ENCODE results near the gene FFAR3.

Gene FFAR3

GRCh38 chr19:35395382-35396199 lies 37.3 kb downstream of the FFAR3 start:
- POLR2A ChIA-PET: interaction anchor here (0.7 kb wide), 2 partner anchors 11 kb away, joined by 3 read pairs; no protein-coding TSS in a partner anchor
- Histone ChIP-seq H3K4me3 (ENCODE audit: low read depth, low read length) (no peak overlapping the region), H3K36me3 (ENCODE audit: control insufficient read depth in 2 of 2, insufficient read depth in 1 of 2, low read length in 2 of 2) (peaks cover 0 to 3% of the 10 kb centered on the region in 2 experiments; a peak in 1 of 3 replicates), H3K27ac (ENCODE audit: extremely low read depth, low read depth, low read length) (no peak overlapping the region), H3K4me1 (ENCODE audit: control insufficient read depth, insufficient read depth, low read length) (no peaks in the 10 kb centered on the region), H3K9me3 (ENCODE audit: control insufficient read depth, insufficient read depth, low read depth, low read length) (peaks cover 2% of the 10 kb centered on the region; the same call in 1 of the 2 replicates)
- TF ChIP-seq ZNF585B (tag by site-specific recombination; IDR thresholded peaks at IDR 0.05): no peak
- no peak for TF ChIP-seq MZF1 (tag by site-specific recombination; IDR thresholded peaks at IDR 0.05; ENCODE audit: borderline replicate concordance)
- TF ChIP-seq SETDB1 (IDR thresholded peaks at IDR 0.05; ENCODE audit: insufficient read length, low read length): peak; percentile 35
- TF ChIP-seq, protein P1, sequence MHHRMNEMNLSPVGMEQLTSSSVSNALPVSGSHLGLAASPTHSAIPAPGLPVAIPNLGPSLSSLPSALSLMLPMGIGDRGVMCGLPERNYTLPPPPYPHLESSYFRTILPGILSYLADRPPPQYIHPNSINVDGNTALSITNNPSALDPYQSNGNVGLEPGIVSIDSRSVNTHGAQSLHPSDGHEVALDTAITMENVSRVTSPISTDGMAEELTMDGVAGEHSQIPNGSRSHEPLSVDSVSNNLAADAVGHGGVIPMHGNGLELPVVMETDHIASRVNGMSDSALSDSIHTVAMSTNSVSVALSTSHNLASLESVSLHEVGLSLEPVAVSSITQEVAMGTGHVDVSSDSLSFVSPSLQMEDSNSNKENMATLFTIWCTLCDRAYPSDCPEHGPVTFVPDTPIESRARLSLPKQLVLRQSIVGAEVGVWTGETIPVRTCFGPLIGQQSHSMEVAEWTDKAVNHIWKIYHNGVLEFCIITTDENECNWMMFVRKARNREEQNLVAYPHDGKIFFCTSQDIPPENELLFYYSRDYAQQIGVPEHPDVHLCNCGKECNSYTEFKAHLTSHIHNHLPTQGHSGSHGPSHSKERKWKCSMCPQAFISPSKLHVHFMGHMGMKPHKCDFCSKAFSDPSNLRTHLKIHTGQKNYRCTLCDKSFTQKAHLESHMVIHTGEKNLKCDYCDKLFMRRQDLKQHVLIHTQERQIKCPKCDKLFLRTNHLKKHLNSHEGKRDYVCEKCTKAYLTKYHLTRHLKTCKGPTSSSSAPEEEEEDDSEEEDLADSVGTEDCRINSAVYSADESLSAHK (tag by site-specific recombination; IDR thresholded peaks at IDR 0.05): no peak
- CTCF ChIA-PET: interaction anchor here (0.6 to 1.3 kb wide), 6 partner anchors 35 to 266 kb away, joined by 3 to 4 read pairs (median 3); no protein-coding TSS in a partner anchor

- H3K27ac ChIP-seq (ENCODE audit: extremely low read depth, low read depth, low read length): no peak overlapping the region
- no peak for TF ChIP-seq ZNF544 (tag by site-specific recombination; IDR thresholded peaks at IDR 0.05)
- TF ChIP-seq ZNF830 (tag by site-specific recombination; IDR thresholded peaks at IDR 0.05; ENCODE audit: low read depth): no peak
- no peak for TF ChIP-seq ZNF488 (tag by site-specific recombination; IDR thresholded peaks at IDR 0.05)
- TF ChIP-seq ZNF354C (tag by site-specific recombination; IDR thresholded peaks at IDR 0.05; ENCODE audit: borderline replicate concordance, low read depth): no peak
- no peak for TF ChIP-seq GLI2 (tag by site-specific recombination; IDR thresholded peaks at IDR 0.05; ENCODE audit: borderline replicate concordance, low read depth)
- TF ChIP-seq, protein P2, sequence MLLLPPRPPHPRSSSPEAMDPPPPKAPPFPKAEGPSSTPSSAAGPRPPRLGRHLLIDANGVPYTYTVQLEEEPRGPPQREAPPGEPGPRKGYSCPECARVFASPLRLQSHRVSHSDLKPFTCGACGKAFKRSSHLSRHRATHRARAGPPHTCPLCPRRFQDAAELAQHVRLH (tag by site-specific recombination; IDR thresholded peaks at IDR 0.05): no peak
- no peak for TF ChIP-seq ZXDB (tag by site-specific recombination; IDR thresholded peaks at IDR 0.05)
- TF ChIP-seq ZNF114 (tag by site-specific recombination; IDR thresholded peaks at IDR 0.05): no peak
- TF ChIP-seq ZNF37A (tag by site-specific recombination; IDR thresholded peaks at IDR 0.05): no peak
- no peak for TF ChIP-seq ZNF426 (tag by site-specific recombination; IDR thresholded peaks at IDR 0.05)
- TF ChIP-seq ZNF707 (tag by site-specific recombination; IDR thresholded peaks at IDR 0.05): no peak
- TF ChIP-seq ZBTB49 (tag by site-specific recombination; IDR thresholded peaks at IDR 0.05; ENCODE audit: low read depth): no peak
- no peak for TF ChIP-seq ZNF624 (tag by site-specific recombination; IDR thresholded peaks at IDR 0.05)
- TF ChIP-seq, protein P3, sequence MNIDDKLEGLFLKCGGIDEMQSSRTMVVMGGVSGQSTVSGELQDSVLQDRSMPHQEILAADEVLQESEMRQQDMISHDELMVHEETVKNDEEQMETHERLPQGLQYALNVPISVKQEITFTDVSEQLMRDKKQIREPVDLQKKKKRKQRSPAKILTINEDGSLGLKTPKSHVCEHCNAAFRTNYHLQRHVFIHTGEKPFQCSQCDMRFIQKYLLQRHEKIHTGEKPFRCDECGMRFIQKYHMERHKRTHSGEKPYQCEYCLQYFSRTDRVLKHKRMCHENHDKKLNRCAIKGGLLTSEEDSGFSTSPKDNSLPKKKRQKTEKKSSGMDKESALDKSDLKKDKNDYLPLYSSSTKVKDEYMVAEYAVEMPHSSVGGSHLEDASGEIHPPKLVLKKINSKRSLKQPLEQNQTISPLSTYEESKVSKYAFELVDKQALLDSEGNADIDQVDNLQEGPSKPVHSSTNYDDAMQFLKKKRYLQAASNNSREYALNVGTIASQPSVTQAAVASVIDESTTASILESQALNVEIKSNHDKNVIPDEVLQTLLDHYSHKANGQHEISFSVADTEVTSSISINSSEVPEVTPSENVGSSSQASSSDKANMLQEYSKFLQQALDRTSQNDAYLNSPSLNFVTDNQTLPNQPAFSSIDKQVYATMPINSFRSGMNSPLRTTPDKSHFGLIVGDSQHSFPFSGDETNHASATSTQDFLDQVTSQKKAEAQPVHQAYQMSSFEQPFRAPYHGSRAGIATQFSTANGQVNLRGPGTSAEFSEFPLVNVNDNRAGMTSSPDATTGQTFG (tag by site-specific recombination; IDR thresholded peaks at IDR 0.05; ENCODE audit: borderline replicate concordance): no peak
- TF ChIP-seq ZNF274 (IDR thresholded peaks at IDR 0.05; ENCODE audit: low read length): no peak
- TF ChIP-seq ZNF274 (tag by site-specific recombination; IDR thresholded peaks at IDR 0.05; ENCODE audit: borderline replicate concordance): no peak
- no peak for TF ChIP-seq ZNF221 (tag by site-specific recombination; IDR thresholded peaks at IDR 0.05; ENCODE audit: borderline replicate concordance)
- peaks cover 0 to 3% of the 10 kb centered on the region in 2 experiments; a peak in 1 of 3 replicates for H3K36me3 ChIP-seq (ENCODE audit: control insufficient read depth in 2 of 2, insufficient read depth in 1 of 2, low read length in 2 of 2)
- no peak overlapping the region for H3K4me3 ChIP-seq (ENCODE audit: low read depth, low read length)
- H3K4me1 ChIP-seq (ENCODE audit: control insufficient read depth, insufficient read depth, low read length): no peaks in the 10 kb centered on the region
- ChIA-PET POLR2A (no interaction called here), CTCF (interaction anchor here (0.6 to 0.7 kb wide), 3 partner anchors 34 to 265 kb away, joined by 3 read pairs; no protein-coding TSS in a partner anchor)
- peaks cover 2% of the 10 kb centered on the region; the same call in 1 of the 2 replicates for H3K9me3 ChIP-seq (ENCODE audit: control insufficient read depth, insufficient read depth, low read depth, low read length)
These were observed 38.1 kb downstream of the FFAR3 start for GRCh38 chr19:35396240-35396885.

Data from HEK293 (cell line).